Measurements from ENCODE around the gene C12orf75.

The C12orf75 gene

GRCh38 chr12:105386431-105386830 is 55.9 kb downstream of the C12orf75 start:
- Histone ChIP-seq H3K27me3 (ENCODE audit: control insufficient read depth in 1 of 2, insufficient read depth in 2 of 2, low read length in 2 of 2) (no peaks in the 10 kb centered on the region), H3K27ac (ENCODE audit: low read depth, low read length) (no peak overlapping the region), H3K9me3 (ENCODE audit: control insufficient read depth in 1 of 2, low read length in 2 of 2) (no peaks in the 10 kb centered on the region), H3K9ac (ENCODE audit: low read depth in 1 of 2, low read length in 2 of 2) (no peak overlapping the region), H3K4me3 (ENCODE audit: low read depth in 1 of 2, low read length in 2 of 2) (no peak overlapping the region), H3K36me3 (ENCODE audit: control insufficient read depth in 1 of 2, insufficient read depth in 2 of 2, low read length in 2 of 2) (no peaks in the 10 kb centered on the region), H3K4me1 (ENCODE audit: control insufficient read depth in 1 of 2, insufficient read depth in 2 of 2, low read length in 2 of 2) (peaks cover 5% of the 10 kb centered on the region in 2 donors)

GRCh38 chr12:105391231-105391630 is 60.7 kb downstream of the C12orf75 start:
- no peaks in the 10 kb centered on the region for H3K4me1 ChIP-seq (ENCODE audit: control insufficient read depth in 1 of 2, insufficient read depth in 2 of 2, low read length in 2 of 2)
- no peaks in the 10 kb centered on the region for H3K9me3 ChIP-seq (ENCODE audit: control insufficient read depth in 1 of 2, low read length in 2 of 2)
- no peak overlapping the region for H3K27ac ChIP-seq (ENCODE audit: low read depth, low read length)
- H3K9ac ChIP-seq (ENCODE audit: low read depth in 1 of 2, low read length in 2 of 2): no peak overlapping the region
- H3K4me3 ChIP-seq (ENCODE audit: low read depth in 1 of 2, low read length in 2 of 2): no peak overlapping the region
- no peaks in the 10 kb centered on the region for H3K36me3 ChIP-seq (ENCODE audit: control insufficient read depth in 1 of 2, insufficient read depth in 2 of 2, low read length in 2 of 2)
- H3K27me3 ChIP-seq (ENCODE audit: control insufficient read depth in 1 of 2, insufficient read depth in 2 of 2, low read length in 2 of 2): no peaks in the 10 kb centered on the region

GRCh38 chr12:105393587-105393986 is 63.1 kb downstream of the C12orf75 start:
- no peak overlapping the region for H3K27ac ChIP-seq (ENCODE audit: low read depth, low read length)
- no peaks in the 10 kb centered on the region for H3K36me3 ChIP-seq (ENCODE audit: control insufficient read depth in 1 of 2, insufficient read depth in 2 of 2, low read length in 2 of 2)
- no peaks in the 10 kb centered on the region for H3K4me1 ChIP-seq (ENCODE audit: control insufficient read depth in 1 of 2, insufficient read depth in 2 of 2, low read length in 2 of 2)
- no peak overlapping the region for H3K9ac ChIP-seq (ENCODE audit: low read depth in 1 of 2, low read length in 2 of 2)
- no peaks in the 10 kb centered on the region for H3K9me3 ChIP-seq (ENCODE audit: control insufficient read depth in 1 of 2, low read length in 2 of 2)
- H3K27me3 ChIP-seq (ENCODE audit: control insufficient read depth in 1 of 2, insufficient read depth in 2 of 2, low read length in 2 of 2): no peaks in the 10 kb centered on the region
- H3K4me3 ChIP-seq (ENCODE audit: low read depth in 1 of 2, low read length in 2 of 2): no peak overlapping the region

GRCh38 chr12:105396024-105396423 is 65.5 kb downstream of the C12orf75 start:
- Histone ChIP-seq H3K9ac (ENCODE audit: low read depth in 1 of 2, low read length in 2 of 2) (no peak overlapping the region), H3K4me3 (ENCODE audit: low read depth in 1 of 2, low read length in 2 of 2) (no peak overlapping the region), H3K27me3 (ENCODE audit: control insufficient read depth in 1 of 2, insufficient read depth in 2 of 2, low read length in 2 of 2) (no peaks in the 10 kb centered on the region), H3K9me3 (ENCODE audit: control insufficient read depth in 1 of 2, low read length in 2 of 2) (no peaks in the 10 kb centered on the region), H3K27ac (ENCODE audit: low read depth, low read length) (no peak overlapping the region), H3K36me3 (ENCODE audit: control insufficient read depth in 1 of 2, insufficient read depth in 2 of 2, low read length in 2 of 2) (no peaks in the 10 kb centered on the region), H3K4me1 (ENCODE audit: control insufficient read depth in 1 of 2, insufficient read depth in 2 of 2, low read length in 2 of 2) (no peaks in the 10 kb centered on the region)

- H3K4me1 ChIP-seq (ENCODE audit: control insufficient read depth in 1 of 2, insufficient read depth in 2 of 2, low read length in 2 of 2): no peaks in the 10 kb centered on the region
- no peak overlapping the region for H3K9ac ChIP-seq (ENCODE audit: low read depth in 1 of 2, low read length in 2 of 2)
- H3K27ac ChIP-seq (ENCODE audit: low read depth, low read length): no peak overlapping the region
- H3K27me3 ChIP-seq (ENCODE audit: control insufficient read depth in 1 of 2, insufficient read depth in 2 of 2, low read length in 2 of 2): no peaks in the 10 kb centered on the region
- no peaks in the 10 kb centered on the region for H3K9me3 ChIP-seq (ENCODE audit: control insufficient read depth in 1 of 2, low read length in 2 of 2)
- H3K36me3 ChIP-seq (ENCODE audit: control insufficient read depth in 1 of 2, insufficient read depth in 2 of 2, low read length in 2 of 2): no peaks in the 10 kb centered on the region
- H3K4me3 ChIP-seq (ENCODE audit: low read depth in 1 of 2, low read length in 2 of 2): no peak overlapping the region
These were observed 66.5 kb downstream of the C12orf75 start for GRCh38 chr12:105396983-105397382.

- Histone ChIP-seq H3K4me3 (ENCODE audit: low read depth in 1 of 2, low read length in 2 of 2) (no peak overlapping the region), H3K9me3 (ENCODE audit: control insufficient read depth in 1 of 2, low read length in 2 of 2) (no peaks in the 10 kb centered on the region), H3K27ac (ENCODE audit: low read depth, low read length) (no peak overlapping the region), H3K36me3 (ENCODE audit: control insufficient read depth in 1 of 2, insufficient read depth in 2 of 2, low read length in 2 of 2) (no peaks in the 10 kb centered on the region), H3K27me3 (ENCODE audit: control insufficient read depth in 1 of 2, insufficient read depth in 2 of 2, low read length in 2 of 2) (no peaks in the 10 kb centered on the region), H3K4me1 (ENCODE audit: control insufficient read depth in 1 of 2, insufficient read depth in 2 of 2, low read length in 2 of 2) (no peaks in the 10 kb centered on the region), H3K9ac (ENCODE audit: low read depth in 1 of 2, low read length in 2 of 2) (no peak overlapping the region)
These were observed 68.4 kb downstream of the C12orf75 start for GRCh38 chr12:105398930-105399329.

- Histone ChIP-seq H3K4me1 (ENCODE audit: control insufficient read depth in 1 of 2, insufficient read depth in 2 of 2, low read length in 2 of 2) (no peaks in the 10 kb centered on the region), H3K4me3 (ENCODE audit: low read depth in 1 of 2, low read length in 2 of 2) (no peak overlapping the region), H3K9me3 (ENCODE audit: control insufficient read depth in 1 of 2, low read length in 2 of 2) (peaks cover 0 to 3% of the 10 kb centered on the region in 2 donors), H3K27ac (ENCODE audit: low read depth, low read length) (no peak overlapping the region), H3K27me3 (ENCODE audit: control insufficient read depth in 1 of 2, insufficient read depth in 2 of 2, low read length in 2 of 2) (no peaks in the 10 kb centered on the region), H3K36me3 (ENCODE audit: control insufficient read depth in 1 of 2, insufficient read depth in 2 of 2, low read length in 2 of 2) (no peaks in the 10 kb centered on the region), H3K9ac (ENCODE audit: low read depth in 1 of 2, low read length in 2 of 2) (no peak overlapping the region)
These were observed 69.1 kb downstream of the C12orf75 start for GRCh38 chr12:105399428-105400081.

GRCh38 chr12:105400227-105400626 is 69.7 kb downstream of the C12orf75 start:
- Histone ChIP-seq H3K36me3 (ENCODE audit: control insufficient read depth in 1 of 2, insufficient read depth in 2 of 2, low read length in 2 of 2) (no peaks in the 10 kb centered on the region), H3K4me3 (ENCODE audit: low read depth in 1 of 2, low read length in 2 of 2) (no peak overlapping the region), H3K4me1 (ENCODE audit: control insufficient read depth in 1 of 2, insufficient read depth in 2 of 2, low read length in 2 of 2) (no peaks in the 10 kb centered on the region), H3K9me3 (ENCODE audit: control insufficient read depth in 1 of 2, low read length in 2 of 2) (peaks cover 0 to 3% of the 10 kb centered on the region in 2 donors), H3K9ac (ENCODE audit: low read depth in 1 of 2, low read length in 2 of 2) (no peak overlapping the region), H3K27me3 (ENCODE audit: control insufficient read depth in 1 of 2, insufficient read depth in 2 of 2, low read length in 2 of 2) (no peaks in the 10 kb centered on the region), H3K27ac (ENCODE audit: low read depth, low read length) (no peak overlapping the region)

- H3K9ac ChIP-seq (ENCODE audit: low read depth in 1 of 2, low read length in 2 of 2): no peak overlapping the region
- H3K4me3 ChIP-seq (ENCODE audit: low read depth in 1 of 2, low read length in 2 of 2): no peak overlapping the region
- no peaks in the 10 kb centered on the region for H3K4me1 ChIP-seq (ENCODE audit: control insufficient read depth in 1 of 2, insufficient read depth in 2 of 2, low read length in 2 of 2)
- no peak overlapping the region for H3K27ac ChIP-seq (ENCODE audit: low read depth, low read length)
- no peaks in the 10 kb centered on the region for H3K27me3 ChIP-seq (ENCODE audit: control insufficient read depth in 1 of 2, insufficient read depth in 2 of 2, low read length in 2 of 2)
- H3K9me3 ChIP-seq (ENCODE audit: control insufficient read depth in 1 of 2, low read length in 2 of 2): peaks cover 0 to 3% of the 10 kb centered on the region in 2 donors
- no peaks in the 10 kb centered on the region for H3K36me3 ChIP-seq (ENCODE audit: control insufficient read depth in 1 of 2, insufficient read depth in 2 of 2, low read length in 2 of 2)
These were observed 70.7 kb downstream of the C12orf75 start for GRCh38 chr12:105401198-105401597.

GRCh38 chr12:105402366-105402765 is 71.9 kb downstream of the C12orf75 start:
- Histone ChIP-seq H3K9me3 (ENCODE audit: control insufficient read depth in 1 of 2, low read length in 2 of 2) (peaks cover 0 to 3% of the 10 kb centered on the region in 2 donors), H3K9ac (ENCODE audit: low read depth in 1 of 2, low read length in 2 of 2) (no peak overlapping the region), H3K27me3 (ENCODE audit: control insufficient read depth in 1 of 2, insufficient read depth in 2 of 2, low read length in 2 of 2) (no peaks in the 10 kb centered on the region), H3K4me1 (ENCODE audit: control insufficient read depth in 1 of 2, insufficient read depth in 2 of 2, low read length in 2 of 2) (no peaks in the 10 kb centered on the region), H3K27ac (ENCODE audit: low read depth, low read length) (no peak overlapping the region), H3K36me3 (ENCODE audit: control insufficient read depth in 1 of 2, insufficient read depth in 2 of 2, low read length in 2 of 2) (no peaks in the 10 kb centered on the region), H3K4me3 (ENCODE audit: low read depth in 1 of 2, low read length in 2 of 2) (no peak overlapping the region)

All from duodenal mucosa (tissue), 2 donors.